Stimulated activated CD4-positive, alpha-beta T cell treated with anti-CD3 and anti-CD28 coated beads, TNF-alpha, amount 100 ng/mL, for 48 hours (primary cell): ENCODE results near the gene GPC3.

Experiments
- DNase-seq, 3 donors: peaks; one replicate each; pipeline ENCODE4 v3.0.0-alpha.2; 2020; ENCODE audit warnings: low read depth in 3 of 3

The GPC3 gene

GRCh38 chrX:133884430-133885394, 100.7 kb downstream of the GPC3 start:
- DNase-seq = no peak

DNA sequence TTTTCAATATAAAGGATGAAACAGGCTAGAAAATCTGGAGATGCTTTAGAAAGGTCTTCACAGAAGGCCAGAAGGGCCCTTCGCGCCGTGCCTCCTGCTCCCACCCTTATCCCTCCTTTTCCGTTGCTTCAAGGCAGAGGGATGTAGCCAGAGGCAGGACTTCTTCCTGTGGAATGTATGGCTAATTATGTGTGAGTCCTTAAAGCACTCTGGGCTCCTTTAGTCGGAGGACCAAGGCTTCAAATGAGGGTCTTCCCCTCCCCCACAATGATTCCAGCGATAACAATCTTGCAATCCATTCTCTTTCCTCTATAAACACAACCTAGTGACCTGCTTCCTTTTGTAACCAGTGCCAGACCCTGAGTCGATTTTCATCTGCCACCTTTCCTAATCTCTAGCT, 103.5 kb downstream of the GPC3 start:
- DNase-seq = no peak

DNA sequence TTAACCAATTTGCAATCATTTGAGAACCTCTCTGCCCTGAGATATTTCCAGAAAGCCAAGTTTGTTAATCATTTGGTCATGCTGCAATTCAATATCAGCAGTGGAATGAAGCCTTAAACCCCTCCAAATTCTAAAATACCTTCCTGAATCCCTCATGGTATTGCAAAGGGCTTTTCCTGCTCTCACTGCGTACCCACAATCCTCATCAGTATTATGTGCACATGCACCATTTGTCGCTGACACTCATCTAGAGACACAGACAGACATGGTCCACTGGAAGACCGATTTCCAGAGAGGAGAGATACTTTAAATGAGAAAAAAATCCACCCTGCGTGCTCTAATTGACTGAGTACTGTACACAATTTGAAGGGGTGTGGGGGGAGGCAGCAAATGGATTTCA, 104.4 kb downstream of the GPC3 start:
- no peak for DNase-seq

GRCh38 chrX:133880032-133880443, 105.4 kb downstream of the GPC3 start:
- no peak for DNase-seq

GRCh38 chrX:133878710-133879109, 106.7 kb downstream of the GPC3 start:
- DNase-seq = no peak

DNA sequence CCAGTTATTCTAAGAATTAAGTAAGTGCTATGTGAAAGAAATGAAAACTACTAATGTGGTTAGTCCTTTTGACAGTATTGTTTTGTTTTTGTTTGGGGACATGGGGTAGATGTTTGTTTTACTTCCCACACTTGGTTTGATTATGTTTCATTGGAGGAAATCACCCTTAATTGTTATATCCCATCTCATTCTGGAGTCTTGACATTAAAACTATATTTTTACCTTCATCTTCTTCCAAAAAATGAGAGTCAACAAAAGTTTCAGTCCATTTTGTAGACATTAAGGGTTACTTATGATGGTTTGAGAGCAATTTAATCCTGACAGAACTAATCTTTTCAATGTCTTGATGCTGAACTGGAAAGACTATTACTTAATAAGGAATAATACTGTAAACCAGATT, 108.7 kb downstream of the GPC3 start:
- no peak for DNase-seq

DNA sequence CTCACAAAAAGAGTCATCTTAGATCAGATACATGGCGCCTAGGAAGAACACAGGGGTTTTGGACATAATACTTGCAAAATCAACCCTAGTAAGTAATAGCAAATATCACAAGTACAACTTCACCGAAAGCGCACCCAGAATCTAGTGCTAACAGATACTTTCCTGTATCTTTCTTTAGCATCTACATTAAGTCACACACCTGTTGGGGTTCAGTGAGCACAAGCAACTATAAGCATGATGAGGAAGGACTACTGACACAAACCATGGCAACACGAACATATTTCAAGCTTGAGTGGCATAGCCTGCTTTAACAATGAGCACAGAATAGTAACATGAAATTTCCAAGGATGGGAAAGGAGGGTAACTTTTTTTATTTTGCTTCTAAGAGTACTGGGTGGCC, 116.1 kb downstream of the GPC3 start:
- no peak for DNase-seq

GRCh38 chrX:133868682-133869081, 116.7 kb downstream of the GPC3 start:
- DNase-seq = no peak

- no peak for DNase-seq
Measured at GRCh38 chrX:133868250-133868649, 117.1 kb downstream of the GPC3 start.

DNA sequence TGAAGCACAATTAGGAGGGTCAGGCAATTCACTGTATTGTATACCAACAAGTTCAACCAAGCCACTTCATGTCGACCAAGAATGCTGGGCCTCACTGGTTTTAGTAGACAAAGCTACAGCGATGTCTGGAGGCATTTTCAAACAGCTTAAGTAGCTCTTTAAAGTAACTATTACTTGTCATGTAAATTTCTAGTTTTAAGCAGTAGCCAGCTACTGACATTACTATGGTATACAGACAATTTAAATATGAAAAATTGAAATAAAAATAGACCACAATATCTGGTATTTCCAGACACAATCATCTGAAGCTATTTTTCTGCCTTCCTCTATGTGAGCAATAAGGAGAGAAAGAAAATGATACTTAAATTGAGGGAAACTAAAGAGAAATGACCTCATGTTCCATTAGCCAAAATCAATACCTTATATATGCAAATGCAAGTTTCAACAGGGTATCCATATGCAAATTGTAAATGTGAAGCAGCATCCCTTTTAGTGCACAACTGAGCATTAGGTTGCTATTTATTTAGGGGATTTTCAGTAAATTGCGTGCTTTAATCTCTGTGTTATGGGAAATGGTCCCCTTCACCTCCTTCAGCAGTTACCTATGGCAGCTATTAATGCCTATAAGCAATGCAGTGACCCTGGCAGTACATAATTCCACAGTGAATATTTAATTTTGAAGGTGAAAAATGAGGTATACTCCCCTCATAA, 119.5 kb downstream of the GPC3 start:
- no peak for DNase-seq

GRCh38 chrX:133864236-133864635, 121.2 kb downstream of the GPC3 start:
- no peak for DNase-seq

GRCh38 chrX:133859860-133860259, 125.5 kb downstream of the GPC3 start:
- DNase-seq = no peak

DNA sequence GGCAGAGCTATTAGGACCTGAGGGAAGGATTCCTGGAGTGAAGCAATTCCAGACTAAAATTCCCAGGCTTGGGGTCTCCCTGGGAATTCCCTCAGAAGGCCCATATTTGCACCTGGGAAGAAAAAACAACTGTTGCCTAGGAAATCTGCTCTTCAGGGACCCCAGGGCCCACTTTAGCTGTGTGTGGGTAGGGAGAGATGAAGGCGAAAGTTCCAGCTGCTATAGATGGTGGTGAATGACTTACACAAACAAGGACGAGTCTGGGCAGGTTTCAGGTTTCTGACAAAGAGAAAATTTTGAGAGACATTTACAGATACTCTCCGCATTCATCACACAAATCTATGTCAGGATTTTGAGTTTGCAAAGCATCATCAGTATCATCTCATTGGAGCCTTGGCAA, 126.1 kb downstream of the GPC3 start:
- no peak for DNase-seq

DNA sequence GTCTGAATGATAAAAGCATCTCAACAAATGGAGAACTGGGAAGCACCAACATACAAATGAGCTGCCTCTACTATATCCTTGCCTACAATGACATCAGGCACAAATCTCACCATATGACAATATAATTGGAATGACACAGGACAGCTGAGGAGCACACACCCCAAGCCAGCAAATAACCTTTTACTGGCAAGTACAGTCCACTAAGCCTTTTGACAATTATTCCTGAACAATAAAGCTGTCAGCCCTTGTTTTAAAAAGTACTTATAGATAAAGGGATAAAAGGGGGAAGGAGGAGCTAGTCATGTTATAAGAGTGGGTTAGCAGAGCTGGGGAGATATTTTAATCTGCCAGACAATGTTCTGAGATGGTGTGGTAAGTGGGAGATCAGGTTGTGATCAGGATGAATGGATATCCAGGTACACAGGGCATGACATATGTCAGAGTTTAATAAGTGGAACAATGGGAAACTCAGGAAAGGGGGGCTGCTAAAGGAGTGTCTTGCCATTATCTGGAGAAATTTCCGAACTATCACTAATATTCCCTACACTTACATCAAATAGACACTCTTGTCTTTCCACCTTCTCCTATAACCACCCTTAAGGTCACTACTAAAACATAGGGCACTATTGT, 127.6 kb downstream of the GPC3 start:
- DNase-seq = no peak

DNA sequence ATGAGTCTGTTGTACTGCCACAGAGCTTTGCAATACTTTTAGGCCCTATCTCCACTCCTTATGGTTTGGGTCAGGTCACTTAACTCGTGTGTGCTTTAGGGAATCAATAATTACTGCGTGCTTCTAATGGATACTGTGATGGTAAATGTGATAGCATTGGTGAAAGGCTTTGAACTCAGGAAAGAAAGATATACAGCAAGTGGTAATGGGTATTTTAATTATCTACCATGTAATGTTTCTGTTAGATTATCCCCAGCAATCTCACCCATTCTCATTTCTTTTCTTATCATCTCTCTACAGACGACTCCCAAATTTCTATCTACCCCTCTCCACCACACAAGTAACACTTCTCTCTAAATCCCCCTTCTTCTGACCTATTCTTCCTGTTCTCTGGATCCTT, 128.6 kb downstream of the GPC3 start:
- DNase-seq = no peak

DNA sequence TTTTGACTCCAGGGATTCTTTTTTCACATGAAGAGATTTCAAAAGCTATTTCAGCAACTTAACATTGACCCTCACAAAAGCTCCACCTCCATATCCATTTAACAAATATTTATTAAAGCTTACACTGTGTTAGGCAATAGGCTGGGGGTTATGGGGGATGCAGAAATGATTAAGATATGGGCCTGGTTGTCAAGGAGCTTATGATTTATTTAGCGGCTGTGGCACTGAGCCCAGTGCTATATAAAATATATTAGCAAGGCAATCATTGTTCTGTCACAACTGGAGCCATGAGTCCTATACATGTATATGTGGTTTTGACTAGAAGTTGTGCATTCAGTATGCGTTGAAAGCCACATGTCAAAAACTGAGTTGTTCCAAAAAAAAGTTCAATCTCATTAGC, 131.1 kb downstream of the GPC3 start:
- DNase-seq = no peak

GRCh38 chrX:133852837-133853356, 132.5 kb downstream of the GPC3 start:
- DNase-seq = no peak

DNA sequence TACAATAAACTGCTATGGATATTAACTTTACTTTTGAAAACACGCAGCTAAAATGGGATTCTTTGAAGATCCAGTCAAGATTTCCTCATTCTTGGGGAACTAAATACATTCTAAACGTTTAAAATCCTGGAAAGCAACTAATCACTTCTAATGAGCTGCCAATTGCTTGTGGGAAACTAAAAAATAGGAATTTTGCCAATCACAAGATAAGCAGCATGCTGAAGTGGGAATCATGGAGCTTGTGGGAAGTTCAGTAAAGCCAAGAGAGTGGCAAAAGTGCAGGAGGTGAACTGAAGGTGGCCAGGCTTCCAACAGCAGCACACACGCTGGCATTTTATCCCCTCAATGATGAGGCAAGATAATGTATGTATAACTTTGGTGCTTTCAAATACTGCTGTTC, 133.0 kb downstream of the GPC3 start:
- DNase-seq = no peak

- DNase-seq = no peak
Measured at GRCh38 chrX:133850399-133850798, 135.0 kb downstream of the GPC3 start.

GRCh38 chrX:133849676-133850075, 135.7 kb downstream of the GPC3 start:
- no peak for DNase-seq

GRCh38 chrX:133847340-133847994, 137.9 kb downstream of the GPC3 start:
- no peak for DNase-seq

DNA sequence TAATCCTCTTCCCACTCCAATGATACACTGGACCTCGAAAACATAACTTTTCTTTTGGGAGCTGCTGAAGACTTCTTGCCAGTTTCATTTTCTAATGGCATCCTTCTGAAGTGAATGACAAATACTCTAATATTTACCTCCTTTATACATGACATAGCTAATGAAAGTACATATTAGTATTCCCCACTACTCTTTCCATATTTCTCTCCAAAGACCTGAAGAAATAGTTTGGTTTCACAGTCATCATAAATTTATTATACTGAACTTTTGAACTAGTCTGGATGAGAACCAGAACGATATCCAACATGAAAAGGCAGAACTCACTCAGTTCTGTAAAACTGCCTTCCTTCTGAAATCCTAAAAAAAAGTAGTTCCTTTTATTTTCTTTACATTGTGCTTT, 139.1 kb downstream of the GPC3 start:
- DNase-seq = no peak
